SU-DHL-6 (cell line): Measurements from ENCODE around the gene EHBP1L1.

Experiments
- H2AFZ ChIP-seq: fragments of 200-600 bp; sonication (generic); 2 replicates; pipeline ENCODE4 v1.6.1; 2014; ENCODE audit warnings: low read depth, mild to moderate bottlenecking, moderate library complexity, mixed read lengths, antibody characterized with exemption, low read length; ENCODE audit not compliant: severe bottlenecking
- H3F3A ChIP-seq: fragments of 200-600 bp; shearing (Covaris generic); 2 replicates; pipeline ENCODE4 v1.6.0; 2016; ENCODE audit warnings: antibody characterized with exemption, mild to moderate bottlenecking; ENCODE audit not compliant: insufficient read depth
- H3K27ac ChIP-seq: fragments of 200-600 bp; sonication (generic); 2 replicates; pipeline ENCODE4 v1.5.1; 2016; ENCODE audit warnings: low read depth, mild to moderate bottlenecking, low read length, moderate library complexity, mixed read lengths
- H3K27me3 ChIP-seq: fragments of 200-600 bp; sonication (generic), shearing (Covaris generic); 2 replicates; pipeline ENCODE4 v1.6.0; 2014; ENCODE audit warnings: mild to moderate bottlenecking, low read length
- H3K36me3 ChIP-seq: fragments of 200-600 bp; sonication (generic); 2 replicates; pipeline ENCODE4 v1.6.1; 2014; ENCODE audit warnings: mild to moderate bottlenecking, low read length, mixed read lengths
- H3K4me2 ChIP-seq: fragments of 300-600, 200-600 bp; shearing (Covaris generic), sonication (generic); 2 replicates; pipeline ENCODE4 v1.6.0; 2014; ENCODE audit warnings: low read length, low read depth, mild to moderate bottlenecking; ENCODE audit not compliant: poor library complexity, severe bottlenecking
- H3K4me3 ChIP-seq: fragments of 200-600 bp; sonication (generic); 2 replicates; pipeline ENCODE4 v1.5.1; 2014; ENCODE audit warnings: antibody characterized with exemption, low read length, mild to moderate bottlenecking, mixed read lengths; ENCODE audit not compliant: insufficient read depth, poor library complexity, severe bottlenecking
- H3K79me2 ChIP-seq: fragments of 200-600 bp; sonication (generic); 2 replicates; pipeline ENCODE4 v1.6.1; 2014; ENCODE audit warnings: mild to moderate bottlenecking, low read length, moderate library complexity; ENCODE audit not compliant: insufficient read depth
- H3K9ac ChIP-seq: fragments of 200-600 bp; sonication (generic); 2 replicates; pipeline ENCODE4 v1.7.0; 2014; ENCODE audit warnings: mild to moderate bottlenecking, low read length
- H3K9me2 ChIP-seq: fragments of 200-600 bp; sonication (generic); replicated peaks from 2 replicates; pipeline ENCODE4 v1.6.1; 2014; ENCODE audit warnings: low read length; ENCODE audit not compliant: insufficient read depth
- H3K9me3 ChIP-seq: fragments of 200-600 bp; sonication (generic); 2 replicates; pipeline ENCODE4 v1.6.1; 2014; ENCODE audit warnings: low read length, mixed read lengths; ENCODE audit not compliant: insufficient read depth
- H4K20me1 ChIP-seq: fragments of 200-600 bp; sonication (generic); 2 replicates; pipeline ENCODE4 v1.6.1; 2014; ENCODE audit warnings: low read depth, mild to moderate bottlenecking, antibody characterized with exemption, low read length, moderate library complexity, mixed read lengths
- EZH2phosphoT487 ChIP-seq: fragments of 200-600 bp; sonication (generic), shearing (Covaris generic); conservative IDR thresholded peaks from 2 replicates; pipeline ENCODE4 v1.6.1; 2018; ENCODE audit warnings: mild to moderate bottlenecking, antibody characterized with exemption, low read length, moderate library complexity, mixed read lengths
- TF ChIP-seq, protein P1 (sequence below): fragments of 200-600 bp; sonication (generic); IDR thresholded peaks from one replicate; pipeline ENCODE4 v1.5.1; 2017; ENCODE audit warnings: antibody characterized with exemption, mild to moderate bottlenecking, low read length, moderate library complexity; ENCODE audit not compliant: insufficient read depth, poor library complexity, severe bottlenecking

EHBP1L1 gene

DNA sequence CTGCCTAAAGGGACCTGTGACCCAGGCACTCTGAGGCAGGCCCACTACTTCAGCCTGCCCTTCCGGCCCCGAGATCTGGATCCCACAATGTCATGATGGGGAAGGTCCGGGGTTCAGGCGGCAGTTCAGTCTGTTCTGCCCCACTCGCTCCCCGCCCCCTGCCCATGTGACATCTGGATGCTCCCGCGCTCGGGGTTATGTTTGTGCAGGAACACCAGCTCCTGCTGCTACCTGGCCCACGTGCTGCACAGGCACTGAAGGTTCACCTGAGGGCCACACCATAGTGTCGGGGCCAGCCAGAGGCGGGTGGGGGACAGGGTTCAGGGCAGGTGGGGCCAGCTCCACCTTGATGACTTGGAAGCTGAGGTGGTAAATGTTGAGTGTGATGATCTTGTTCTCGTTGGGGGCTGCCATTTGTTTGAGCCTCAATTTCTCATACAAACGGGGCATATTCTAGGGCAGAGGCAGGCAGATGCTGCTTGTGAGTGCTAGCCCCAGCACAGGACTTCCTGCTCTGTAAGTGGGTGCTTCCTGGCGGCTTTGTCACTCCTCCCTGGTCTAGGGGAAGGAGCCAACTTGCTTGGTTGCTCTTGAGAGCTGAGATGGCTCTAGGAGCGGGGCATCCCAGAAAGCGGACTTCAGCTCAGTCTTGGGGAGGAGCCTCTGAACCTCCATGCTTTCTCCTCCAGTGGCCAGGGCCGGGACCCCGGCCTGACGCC, 57.7 kb downstream of the EHBP1L1 start:
- Histone ChIP-seq H3K27me3 (no peaks in the 10 kb centered on the region), H4K20me1 (no peaks in the 10 kb centered on the region), H3K4me3 (no peak overlapping the region), H3K27ac (no peak overlapping the region), H3K79me2 (no peaks in the 10 kb centered on the region), H3K36me3 (no peaks in the 10 kb centered on the region), H3K9me2 (no peaks in the 10 kb centered on the region), H3K9me3 (no peaks in the 10 kb centered on the region), H3F3A (peaks cover 9% of the 10 kb centered on the region), H3K9ac (no peak overlapping the region), H3K4me2 (no peak overlapping the region), H2AFZ (no peak overlapping the region)
- TF ChIP-seq, protein P1, sequence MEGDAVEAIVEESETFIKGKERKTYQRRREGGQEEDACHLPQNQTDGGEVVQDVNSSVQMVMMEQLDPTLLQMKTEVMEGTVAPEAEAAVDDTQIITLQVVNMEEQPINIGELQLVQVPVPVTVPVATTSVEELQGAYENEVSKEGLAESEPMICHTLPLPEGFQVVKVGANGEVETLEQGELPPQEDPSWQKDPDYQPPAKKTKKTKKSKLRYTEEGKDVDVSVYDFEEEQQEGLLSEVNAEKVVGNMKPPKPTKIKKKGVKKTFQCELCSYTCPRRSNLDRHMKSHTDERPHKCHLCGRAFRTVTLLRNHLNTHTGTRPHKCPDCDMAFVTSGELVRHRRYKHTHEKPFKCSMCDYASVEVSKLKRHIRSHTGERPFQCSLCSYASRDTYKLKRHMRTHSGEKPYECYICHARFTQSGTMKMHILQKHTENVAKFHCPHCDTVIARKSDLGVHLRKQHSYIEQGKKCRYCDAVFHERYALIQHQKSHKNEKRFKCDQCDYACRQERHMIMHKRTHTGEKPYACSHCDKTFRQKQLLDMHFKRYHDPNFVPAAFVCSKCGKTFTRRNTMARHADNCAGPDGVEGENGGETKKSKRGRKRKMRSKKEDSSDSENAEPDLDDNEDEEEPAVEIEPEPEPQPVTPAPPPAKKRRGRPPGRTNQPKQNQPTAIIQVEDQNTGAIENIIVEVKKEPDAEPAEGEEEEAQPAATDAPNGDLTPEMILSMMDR: no peak
- no peak for TF ChIP-seq EZH2phosphoT487

DNA sequence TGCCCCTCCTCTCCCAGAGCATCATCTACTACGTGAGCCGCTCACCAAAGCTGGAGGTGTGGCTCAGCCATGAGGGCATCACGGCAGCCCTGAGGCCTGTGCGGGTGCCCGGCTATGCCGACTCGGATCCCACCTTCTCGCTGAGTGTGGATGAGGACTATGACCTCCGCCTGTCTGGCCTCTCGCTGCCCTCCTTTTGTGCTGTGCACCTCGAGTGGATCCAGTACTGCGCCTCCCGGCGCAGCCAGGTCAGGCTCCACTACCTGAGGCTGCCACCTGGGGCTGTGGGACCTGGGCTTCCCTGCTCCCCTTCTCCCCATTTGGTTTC, 58.2 kb downstream of the EHBP1L1 start:
- Histone ChIP-seq H3F3A (peaks cover 14% of the 10 kb centered on the region), H3K9me3 (no peaks in the 10 kb centered on the region), H3K79me2 (no peaks in the 10 kb centered on the region), H3K4me2 (no peak overlapping the region), H3K9ac (no peak overlapping the region), H3K27ac (no peak overlapping the region), H3K9me2 (no peaks in the 10 kb centered on the region), H4K20me1 (no peaks in the 10 kb centered on the region), H3K27me3 (no peaks in the 10 kb centered on the region), H3K4me3 (no peak overlapping the region), H2AFZ (no peak overlapping the region), H3K36me3 (no peaks in the 10 kb centered on the region)
- TF ChIP-seq EZH2phosphoT487: no peak
- TF ChIP-seq, protein P1: no peak

DNA sequence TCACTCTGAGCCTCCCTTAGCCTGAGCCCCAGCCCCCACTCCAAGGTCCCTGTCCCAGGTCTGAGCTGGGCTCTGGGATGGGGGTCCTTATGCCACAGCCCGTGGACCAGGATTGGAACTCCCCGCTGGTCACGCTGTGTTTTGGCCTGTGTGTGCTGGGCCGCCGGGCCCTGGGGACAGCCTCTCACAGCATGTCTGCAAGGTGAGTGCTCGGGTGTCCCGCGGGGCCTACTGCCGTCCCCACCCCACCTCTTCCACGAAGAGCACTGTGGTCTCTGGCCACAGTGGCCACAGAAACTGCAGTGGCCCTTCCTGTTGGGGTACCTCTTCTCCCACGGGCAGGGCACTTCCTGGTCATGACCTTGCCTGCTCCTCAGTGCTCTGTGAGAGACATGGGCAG, 58.6 kb downstream of the EHBP1L1 start:
- H3F3A ChIP-seq: peaks cover 18% of the 10 kb centered on the region
- no peak overlapping the region for H3K27ac ChIP-seq
- no peaks in the 10 kb centered on the region for H3K27me3 ChIP-seq
- H3K4me2 ChIP-seq: no peak overlapping the region
- H3K4me3 ChIP-seq: no peak overlapping the region
- H3K9me2 ChIP-seq: no peaks in the 10 kb centered on the region
- no peaks in the 10 kb centered on the region for H3K36me3 ChIP-seq
- H4K20me1 ChIP-seq: no peaks in the 10 kb centered on the region
- no peak overlapping the region for H2AFZ ChIP-seq
- H3K9me3 ChIP-seq: no peaks in the 10 kb centered on the region
- H3K9ac ChIP-seq: no peak overlapping the region
- no peaks in the 10 kb centered on the region for H3K79me2 ChIP-seq
- no peak for TF ChIP-seq EZH2phosphoT487
- TF ChIP-seq, protein P1: no peak
